NCI-H1417 (cell line): Measurements from ENCODE around the gene MXRA7.

Experiments used
- DNase-seq, 3 experiments: peaks; one replicate each; lab custom pipeline; 2025; lab: John Stamatoyannopoulos, UW

MXRA7 gene

DNA sequence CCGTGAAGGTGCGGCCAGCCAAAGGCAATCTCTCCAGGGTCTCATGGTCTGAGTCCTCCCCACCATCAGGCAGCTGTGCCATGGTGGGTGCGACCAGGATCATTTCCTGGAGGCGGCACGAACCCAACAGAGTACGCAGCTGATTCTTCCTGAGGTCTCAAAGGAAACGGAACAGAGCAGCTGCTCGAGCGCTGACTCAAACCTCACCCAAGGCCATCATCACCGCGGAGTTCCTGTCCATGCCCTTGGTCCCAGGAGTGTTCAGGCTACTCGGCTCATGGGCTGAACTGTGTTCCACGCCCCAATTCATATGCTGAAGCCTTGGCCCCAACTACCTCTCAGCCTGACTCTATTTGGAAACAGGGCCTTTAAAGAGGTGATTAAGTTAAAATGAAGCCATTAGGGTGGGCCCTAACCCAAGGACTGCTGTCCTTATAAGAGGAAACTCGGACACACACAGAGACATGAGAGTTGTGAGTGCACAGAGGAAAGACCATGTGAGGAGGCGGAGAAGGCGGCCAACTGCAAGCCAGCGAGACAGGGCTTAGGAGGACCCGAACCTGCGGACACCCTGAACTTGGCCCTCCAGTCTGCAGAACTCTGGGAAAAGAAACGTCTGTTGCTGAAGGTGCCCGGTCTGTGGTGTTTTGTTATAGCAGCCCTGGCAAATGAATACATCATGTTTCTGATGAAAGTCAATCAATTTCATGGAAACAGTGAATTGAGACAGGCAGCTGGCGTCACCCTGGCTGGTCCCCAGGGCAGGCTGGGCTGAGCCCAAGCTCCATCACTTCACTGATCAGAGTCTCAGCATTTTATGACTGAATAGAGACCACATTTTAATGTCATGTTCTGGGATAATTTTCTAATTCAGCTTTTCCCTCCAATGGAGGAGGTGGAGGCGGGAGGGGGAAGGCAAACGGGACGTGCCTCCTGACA is 13.7 kb downstream of the MXRA7 start:
- DNase-seq = peak in 1 of 3 experiments; percentile 58

DNA sequence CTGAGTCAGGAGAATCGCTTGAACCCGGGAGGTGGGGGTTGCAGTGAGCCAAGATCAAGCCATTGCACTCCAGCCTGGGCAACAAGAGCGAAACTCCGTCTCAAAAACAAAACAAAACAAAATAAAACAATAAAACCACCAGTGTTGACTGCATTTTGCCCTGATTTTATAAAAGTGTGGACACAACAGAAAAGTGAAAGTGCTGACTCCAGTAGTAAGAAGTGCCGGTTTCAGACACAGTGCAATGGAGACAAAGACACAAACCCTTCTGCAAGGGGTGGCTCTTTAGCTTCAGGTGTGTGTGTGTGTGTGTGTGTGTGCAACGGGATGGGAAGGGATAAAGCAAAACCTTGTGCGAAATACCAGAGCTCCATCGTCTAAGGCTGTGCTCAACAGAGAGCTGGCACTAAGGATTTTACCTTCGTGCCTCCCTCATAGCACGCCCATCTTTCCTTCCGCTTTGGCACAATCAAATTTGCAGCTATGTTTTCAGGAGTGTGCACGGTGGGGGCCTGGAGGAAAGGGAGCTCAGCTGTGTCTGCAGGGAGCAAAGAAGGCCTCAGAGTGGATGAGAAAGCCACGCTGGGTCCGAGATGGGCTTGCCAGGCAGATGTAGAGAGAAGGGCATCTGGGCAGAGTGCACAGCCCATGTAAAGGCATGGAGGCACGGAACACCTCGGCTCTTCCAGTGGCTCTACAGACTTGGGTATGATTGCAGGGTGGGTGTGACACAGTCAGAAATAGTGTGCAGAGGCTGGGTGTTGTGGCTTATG is 15.5 kb downstream of the MXRA7 start:
- no peak for DNase-seq

DNA sequence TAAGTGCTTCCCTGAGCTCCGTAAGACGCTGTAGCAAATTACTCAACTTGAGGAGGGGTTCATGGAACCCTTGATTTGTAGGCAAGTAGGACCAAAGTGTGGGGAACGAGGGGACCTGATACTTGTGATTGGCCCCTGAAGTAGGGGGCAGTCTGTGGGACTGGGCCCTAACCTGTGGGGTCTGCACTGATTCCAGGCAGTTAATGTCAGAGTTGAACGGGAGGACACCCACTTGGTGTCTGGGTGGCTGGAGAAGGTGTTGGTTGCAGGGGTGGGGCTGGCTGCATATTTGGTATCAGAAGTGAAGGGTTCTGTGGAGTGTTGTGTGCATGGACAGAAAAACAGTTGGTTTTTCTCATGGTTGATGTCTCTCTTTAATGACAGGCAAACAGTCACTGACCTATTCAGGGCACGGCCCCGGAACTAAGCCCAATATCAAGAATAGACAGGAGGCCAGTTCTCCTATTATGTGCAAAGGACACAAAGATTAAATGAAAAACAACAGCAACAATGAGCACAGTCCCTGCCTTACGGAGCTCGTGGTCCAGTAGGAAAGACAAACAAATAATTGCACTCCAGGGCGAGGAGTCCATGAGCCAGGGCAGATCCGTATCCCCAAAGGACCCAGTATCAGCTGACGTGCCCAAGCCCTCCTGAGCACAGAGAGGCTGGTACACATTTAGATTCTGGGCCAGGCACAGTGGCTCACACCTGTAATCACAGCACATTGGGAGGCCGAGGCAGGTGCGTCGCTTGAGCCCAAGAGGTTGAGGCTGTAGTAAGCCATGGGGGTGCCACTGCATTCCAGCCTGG is 19.2 kb downstream of the MXRA7 start:
- DNase-seq = no peak

DNA sequence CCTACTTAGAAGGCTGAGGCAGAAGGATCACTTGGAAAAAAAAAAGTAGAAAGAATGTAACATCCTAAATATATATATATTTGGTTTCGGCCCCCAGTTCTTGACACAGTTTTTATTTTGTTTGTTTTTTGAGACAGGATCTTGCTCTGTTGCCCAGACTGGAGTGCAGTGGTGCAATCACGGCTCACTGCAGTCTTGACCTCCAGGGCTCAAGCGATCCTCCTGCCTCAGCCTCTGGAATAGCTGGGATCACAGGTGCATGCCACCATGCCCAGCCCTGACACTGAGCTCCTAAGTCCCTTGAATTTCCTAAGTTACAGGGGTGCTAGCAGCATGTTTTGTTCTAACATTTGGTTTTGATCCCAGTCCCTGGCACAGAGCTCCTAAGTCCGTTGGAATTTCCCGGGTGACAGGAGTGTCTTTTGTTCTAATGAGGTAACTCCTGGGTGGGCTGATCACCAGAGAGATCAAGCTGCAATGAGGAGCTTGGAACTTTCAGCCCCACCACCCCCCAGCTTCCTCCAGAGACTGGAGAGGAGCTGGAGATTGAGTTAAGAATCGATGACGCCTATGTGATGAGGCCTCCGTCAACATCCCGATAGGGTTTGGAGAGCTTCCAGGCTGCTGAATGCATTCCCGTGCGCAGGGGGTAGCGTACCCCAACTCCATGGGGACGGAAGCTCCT is 20.0 kb downstream of the MXRA7 start:
- DNase-seq = no peak

DNA sequence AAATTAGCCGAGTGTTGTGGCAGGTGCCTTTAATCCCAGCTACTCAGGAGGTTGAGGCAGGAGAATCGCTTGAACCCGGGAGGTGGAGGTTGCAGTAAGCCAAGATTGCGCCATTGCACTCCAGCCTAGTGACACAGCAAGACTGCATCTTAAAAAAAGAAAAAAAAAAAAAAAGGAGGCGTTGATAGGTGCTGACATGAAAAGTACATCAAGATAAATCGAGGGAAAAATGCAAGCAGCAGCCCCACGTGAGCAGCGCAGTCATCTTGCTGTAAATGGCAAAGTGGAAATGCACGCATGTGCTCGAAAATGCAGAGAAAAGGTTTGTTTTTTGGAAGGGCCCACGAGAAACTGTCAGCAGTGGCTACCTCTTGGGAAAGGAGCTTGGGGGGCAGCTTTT is 20.9 kb downstream of the MXRA7 start:
- no peak for DNase-seq

DNA sequence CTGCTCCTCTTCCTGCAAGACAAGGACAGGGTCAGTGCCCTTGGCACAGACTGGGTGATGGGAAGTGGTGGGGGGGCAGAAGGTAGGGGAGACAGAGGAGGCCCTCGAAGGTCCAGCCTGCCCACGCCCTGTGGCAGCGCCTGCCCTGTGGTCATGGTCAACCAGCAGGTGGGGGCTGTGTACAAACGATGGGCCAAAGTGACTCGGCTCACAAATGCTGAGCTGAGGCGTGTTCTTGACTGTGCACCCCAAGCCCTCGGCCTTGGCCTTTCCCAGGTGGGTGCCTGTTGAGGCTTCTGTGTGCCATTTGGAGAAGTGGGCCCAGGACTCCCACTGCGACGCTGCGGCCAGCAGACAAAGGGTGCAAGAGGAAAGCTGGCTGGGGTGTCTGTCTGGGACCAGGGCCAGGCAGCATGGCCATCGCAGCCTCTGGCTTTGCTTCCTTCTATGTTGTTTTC is 22.6 kb downstream of the MXRA7 start:
- DNase-seq = no peak

DNA sequence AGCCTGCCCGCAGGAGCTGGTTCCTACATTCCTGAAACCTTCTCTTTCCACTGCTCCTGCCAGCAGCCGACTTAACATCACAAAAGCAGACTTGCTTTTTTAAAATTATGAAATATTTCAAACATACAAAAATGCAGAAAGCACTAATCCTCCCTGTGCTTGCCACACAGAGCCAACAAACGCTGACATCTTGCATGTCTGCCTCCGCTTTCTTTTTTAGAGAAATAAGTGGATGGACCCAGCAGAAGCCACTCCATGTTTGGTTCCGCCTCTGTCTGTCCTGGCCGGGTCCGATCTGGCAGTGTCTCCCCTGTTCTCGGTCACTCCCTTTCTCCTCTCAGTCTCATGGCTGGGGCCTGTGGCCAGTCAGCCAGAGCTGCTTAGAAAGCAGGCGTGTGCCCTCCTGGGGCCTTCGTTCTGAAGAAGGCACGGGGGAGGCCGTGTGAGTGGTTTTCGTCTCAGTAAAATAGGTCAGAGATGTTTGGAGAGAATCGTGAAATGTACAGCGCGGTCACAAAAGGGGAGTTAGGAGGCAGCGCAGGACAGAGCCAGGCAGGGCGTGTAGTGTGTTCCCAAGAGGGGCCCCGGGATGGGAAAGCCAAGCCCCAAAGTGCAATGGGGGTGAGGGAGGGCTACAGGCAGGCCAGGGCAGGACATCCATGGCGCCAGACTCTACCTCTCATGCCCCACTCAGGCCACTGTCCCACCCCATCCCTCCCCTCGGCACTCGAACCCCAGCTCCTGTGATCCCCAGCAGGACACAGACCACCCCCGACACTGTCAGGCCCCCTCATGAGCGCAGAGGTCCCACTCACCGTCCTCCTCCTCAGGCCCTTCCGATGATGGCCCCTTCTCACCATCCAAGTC is 23.2 kb downstream of the MXRA7 start:
- no peak for DNase-seq

DNA sequence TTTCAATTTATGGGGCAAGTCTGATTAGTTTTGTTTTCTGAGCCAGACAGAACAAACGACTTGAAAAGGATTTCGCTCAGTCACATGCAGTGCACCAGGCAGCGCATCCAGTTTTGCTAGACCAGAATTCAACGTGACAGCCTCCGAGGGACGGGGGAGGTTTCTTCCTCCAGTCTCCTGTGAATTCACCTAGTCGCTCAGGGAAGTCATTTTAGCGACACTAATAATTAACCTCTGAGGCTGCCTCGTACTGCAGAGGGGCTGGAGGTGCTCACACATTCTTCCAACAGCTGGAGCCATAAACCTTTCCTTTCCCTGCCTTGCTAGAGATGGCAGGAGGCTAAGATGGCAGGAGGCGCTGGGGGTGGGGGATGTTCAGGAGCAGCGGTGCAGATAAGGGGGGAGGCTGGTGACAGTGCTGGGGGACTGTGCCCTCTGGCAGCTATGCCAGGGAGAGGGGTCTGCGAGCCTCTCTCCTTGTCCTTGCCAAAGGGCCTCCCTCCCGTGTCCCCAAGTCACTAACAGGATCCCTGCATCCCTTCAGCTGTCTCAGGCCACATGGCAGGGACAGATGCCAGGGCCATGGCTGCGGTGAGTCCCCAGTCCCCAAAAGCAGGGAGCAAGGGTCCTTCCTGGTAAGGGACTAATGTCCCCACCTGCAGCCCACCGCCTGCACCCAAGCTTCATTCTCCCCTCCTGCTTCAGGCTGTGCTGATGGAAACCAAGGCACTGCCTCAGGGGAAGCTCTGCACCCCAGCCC is 24.0 kb downstream of the MXRA7 start:
- DNase-seq = peak in 1 of 3 experiments; percentile 51

DNA sequence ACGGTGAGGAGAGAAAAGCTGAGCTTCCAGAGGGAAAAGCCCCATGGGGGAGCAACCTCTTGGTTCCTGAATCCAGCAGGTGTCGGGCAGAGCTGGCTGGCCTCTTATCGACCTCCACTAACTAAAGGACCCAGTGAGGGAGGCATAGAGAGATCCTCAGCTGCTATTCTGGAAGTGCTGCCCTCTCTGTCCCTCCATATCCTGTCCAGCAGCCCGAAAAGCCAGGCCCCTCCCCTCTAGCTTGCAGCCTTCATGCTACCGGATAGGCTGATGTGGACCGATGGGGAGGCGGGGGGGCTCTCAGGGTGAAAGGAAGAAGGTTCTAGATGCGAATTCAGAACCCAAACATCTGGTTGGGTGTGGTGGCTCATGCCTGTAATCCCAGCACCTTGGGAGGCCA is 24.9 kb downstream of the MXRA7 start:
- no peak for DNase-seq

DNA sequence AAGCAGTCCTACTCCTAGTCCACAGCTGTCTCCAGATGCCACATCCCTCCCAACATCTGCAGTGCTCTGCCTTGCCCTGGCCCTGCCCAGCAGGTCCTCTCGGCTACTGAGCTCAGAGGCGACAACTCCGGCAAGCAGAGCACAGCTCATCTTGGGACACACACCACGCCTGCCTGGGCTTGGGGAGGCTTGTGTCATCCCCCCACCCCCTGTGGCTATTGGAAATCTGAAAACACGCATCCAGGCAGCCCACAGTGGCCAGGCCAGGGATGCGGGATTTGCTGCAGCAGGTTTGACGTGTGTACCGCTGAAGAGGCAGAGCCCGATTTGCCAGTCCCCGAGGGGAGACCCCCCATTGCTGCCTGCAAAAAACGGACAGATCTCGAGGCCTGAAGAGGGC is 25.4 kb downstream of the MXRA7 start:
- DNase-seq = no peak

DNA sequence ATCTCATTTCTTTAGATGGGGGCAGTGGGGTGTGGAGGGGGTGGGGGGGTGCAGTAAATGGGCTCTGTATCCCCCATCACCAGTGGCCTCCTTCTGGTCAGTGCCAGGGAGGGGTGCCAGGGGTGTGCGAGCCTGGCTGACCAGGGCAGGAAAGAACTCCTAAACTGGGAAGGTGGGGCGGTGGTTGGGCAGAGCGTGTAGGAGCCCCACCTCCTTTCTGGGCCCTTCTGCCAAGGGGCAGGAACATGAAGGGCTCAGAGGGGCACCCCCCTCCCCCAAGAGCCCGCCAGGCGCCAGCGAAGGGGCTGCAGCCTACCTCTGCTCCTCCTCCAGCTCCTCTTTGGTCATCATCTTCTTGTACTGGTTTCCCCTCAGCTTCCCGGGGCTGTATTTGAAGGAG is 26.0 kb downstream of the MXRA7 start:
- DNase-seq = no peak

DNA sequence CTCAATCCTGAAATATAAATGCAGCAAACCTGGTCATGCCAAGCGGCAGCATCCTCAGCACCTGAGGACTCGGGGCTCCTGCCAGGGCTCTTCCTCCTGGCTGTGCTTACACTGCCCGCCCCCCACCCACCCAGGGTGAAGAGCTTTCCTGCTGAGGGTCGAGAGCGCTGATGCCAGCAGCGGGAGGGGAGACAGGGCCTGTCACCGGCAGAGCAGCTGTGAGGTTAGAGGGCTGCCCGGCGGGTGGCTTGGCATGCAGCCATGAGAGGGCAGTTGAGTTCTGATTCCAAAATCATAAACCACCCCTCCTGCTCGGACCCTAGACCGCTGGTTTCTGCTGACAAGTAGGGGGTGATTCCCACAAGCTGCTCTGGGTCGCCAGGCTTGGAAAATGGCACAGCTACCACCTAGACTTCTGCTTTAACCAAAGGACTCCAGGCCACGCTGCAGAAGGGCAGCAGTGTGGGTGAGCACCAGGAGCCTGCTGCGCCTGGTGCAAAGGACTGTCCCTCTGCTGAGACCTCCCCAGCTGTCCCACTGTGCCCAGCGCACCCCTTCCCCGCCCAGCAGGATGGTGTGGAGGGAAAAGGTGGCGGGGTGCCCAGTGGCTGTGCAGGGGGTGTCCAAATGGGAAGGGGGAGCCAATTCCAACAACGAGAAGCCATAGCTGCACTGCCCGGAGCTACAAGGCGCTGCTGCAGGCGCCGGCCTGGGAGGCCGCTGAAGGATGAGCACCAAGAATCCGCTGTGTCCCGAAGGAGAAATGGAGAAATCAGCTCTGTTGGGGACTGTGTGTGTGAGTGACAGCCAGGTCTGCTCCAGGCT is 26.6 kb downstream of the MXRA7 start:
- DNase-seq = peak in 2 of 3 experiments; percentile 52 to 80

DNA sequence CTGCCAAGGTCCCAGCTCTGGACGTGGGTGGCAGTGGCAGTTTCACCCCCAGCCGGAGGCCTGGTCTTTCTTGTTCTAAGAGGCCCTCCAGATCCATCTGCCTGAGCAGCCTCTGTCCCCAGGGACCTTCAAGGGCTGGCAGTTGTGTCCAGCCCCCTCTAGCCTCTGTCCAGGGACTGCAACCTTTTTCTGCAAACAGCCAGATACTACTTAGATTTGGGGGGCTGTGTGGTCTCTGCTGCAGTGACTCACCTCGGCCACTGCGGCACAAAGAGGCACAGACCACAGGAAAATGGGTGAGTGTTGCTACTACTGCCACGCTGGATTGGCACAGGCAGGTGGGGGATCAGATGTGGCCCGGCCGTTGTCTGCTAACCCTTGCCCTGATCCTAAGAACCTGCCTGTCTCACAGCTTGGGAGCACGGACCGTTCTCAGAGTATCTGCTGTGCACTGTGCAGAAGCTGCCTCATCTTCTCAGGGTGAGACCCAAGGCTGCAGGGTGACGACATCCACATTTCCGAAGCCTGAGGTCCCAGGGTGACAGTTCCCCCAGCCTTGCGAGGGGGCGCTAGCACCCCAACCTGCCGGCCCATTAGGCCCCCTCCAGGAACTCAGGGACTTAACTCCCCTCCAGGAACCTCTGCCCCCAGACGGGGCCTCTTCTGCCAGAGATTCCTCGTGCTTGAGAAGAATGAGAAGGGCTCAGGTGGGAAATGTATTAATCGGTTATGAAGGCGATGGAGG is 27.6 kb downstream of the MXRA7 start:
- peak in 1 of 3 experiments; percentile 13 for DNase-seq

DNA sequence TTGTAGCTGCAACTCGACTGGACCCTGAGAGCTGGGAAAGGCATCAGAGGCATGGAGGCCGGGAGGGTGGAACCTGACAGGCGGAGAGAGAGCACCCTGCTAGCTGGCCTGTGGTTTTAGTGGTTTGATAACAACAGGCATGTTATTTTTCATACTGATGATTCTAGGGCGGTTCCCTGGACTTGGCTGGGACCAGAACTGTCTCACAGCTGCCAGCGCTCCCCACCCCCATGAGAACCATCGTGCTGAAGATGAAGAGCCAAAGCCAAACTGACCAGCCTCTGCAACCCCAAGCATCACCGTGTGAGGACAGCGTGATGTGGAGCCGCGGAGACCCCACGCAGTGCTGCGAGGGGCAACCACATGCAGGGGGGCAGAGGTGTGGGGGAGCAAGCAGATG is 28.5 kb downstream of the MXRA7 start:
- DNase-seq = no peak

DNA sequence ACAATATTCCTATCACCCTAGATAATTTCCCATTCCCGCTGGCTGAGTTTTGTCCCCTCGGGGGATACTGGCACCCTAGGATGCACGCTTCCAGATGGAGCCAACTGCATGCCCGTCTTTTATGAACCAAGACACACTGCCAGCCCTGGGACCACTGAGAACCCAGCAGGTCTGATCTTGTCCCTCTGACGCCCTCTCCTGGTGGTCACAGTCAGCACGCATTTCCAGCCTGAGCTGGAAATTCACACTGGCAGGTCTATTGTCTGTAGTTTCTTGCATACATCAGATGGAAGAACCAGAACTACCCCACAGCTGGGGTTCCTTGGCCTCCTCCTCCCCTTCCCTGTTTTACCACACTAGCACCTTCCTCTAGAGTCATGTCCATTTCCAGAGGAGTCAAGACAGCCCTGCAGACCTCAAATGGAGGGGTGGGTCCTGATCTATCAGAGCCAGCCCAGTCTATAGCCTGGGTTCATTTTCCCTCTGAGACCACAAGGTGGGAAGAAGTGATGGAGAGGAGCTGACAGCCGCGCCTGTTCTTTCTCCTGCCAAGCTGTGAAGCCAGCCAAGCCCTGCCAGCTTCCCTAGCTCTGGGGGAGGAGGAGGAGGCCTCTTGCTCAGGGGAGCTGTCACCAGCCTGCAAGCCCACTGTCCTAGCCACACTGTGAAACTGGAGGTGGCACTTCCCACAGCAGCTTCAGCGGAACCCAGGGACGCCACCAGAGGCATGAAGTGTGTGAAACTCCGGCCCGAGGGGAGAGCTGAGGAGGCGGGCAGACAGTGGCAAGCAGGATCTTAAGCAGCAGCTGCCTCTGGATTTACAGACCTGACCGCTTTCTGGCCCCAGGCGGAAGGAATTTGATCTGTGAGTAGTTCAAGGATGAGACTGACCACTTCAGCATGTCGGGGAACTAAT is 29.3 kb downstream of the MXRA7 start:
- peak; percentile 34 to 76 (median 45) for DNase-seq

DNA sequence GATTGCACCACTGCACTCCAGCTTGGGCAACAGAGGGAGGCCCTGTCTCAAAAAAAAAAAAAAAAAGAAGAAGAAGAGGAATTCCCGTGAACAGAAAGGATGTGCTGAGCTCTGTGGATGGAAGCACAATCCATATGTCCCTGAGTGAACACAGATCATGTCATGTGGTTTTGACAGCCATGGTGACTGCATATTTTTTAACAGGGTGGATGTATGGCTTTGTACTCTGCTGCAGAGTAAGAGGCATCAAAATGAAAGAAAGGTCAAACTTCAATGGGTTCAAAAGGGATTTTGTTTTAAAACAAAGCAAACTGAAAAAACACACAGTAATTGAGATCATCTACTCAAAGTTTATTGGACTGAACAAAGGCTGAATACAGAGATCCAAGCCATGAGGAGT is 31.5 kb downstream of the MXRA7 start:
- DNase-seq = no peak

DNA sequence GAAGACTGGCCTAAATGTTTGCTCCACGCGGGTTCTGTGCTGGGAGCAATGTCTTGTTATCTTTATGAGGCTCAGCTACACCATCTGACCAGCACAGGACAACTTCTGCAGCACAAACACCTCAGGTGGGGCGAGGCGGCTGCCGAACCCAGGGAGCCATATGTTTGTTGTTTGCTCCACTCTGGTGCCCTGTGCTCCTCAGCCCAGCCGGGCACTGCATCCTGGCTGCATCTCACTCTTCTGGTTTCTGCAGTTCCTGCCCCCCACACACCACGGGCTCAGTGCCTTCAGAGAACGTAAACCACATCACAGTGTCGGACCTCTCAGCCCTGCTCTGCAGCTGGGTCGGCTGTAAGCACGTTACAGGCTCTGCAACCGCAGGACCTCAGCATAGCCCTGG is 32.4 kb downstream of the MXRA7 start:
- DNase-seq = no peak
